ENCODE measurements around the gene DGKD. TPM values are rescaled to one million over a fixed set of nuclear protein-coding genes. Genes with fewer than 3 reads are reported as not detected.

DGKD gene
- total RNA-seq, 3 donors from 2014 or later, result 17.1 to 41.3 (median 37.3) TPM

DNA sequence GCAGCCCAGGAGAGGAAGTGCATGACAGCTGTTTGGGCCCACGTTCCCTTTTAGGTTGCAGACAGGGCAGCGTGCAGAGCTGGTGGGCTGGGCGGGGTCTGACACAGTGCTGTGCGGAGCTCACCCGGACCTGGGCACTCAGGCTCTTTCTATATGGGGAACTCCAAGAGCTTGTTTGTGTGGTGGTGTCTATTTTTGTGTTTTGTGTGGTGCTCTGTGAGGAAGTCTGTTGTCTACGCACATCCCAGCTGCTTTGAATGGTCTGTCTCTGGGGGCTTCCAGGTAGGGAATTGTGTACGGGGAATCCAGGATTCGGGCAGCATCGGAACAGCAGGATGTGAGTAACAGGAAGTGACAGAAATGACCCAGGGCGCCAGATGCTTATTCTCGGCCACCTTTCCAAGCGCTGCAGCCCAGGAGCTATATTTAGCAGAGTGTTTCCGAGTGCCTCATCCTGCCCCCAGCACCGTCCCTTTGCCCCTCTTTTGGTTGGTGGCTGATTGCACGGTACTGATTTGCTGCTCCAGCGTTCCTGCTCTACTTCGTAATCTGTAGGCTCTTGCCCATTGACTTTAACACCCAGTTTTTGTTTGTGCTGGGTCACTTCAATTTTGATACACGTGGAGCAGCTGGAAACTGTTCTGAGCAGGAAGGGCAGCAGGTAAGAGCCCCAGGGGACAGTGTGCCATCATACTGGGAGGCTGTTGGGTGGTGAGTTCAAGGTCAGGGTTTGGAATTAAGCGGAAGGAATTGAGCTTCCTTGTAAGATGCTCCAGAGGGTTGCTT, 64.7 kb downstream of the DGKD start:
- Histone ChIP-seq H3K4me1 (peaks cover 0 to 7% of the 10 kb centered on the region in 2 donors), H3K27ac (peak overlapping the region in 1 of 2 donors; percentile 48), H3K36me3 (no peaks in the 10 kb centered on the region), H3K4me3 (peak overlapping the region in 1 of 3 donors; percentile 38), H3K9me3 (no peaks in the 10 kb centered on the region), H3K27me3 (no peaks in the 10 kb centered on the region)
- intact Hi-C loops (cut with DNase I; ENCODE audit: low total_unique reads), result no loop called here
- DNase-seq (ENCODE audit: low spot score in 2 of 2), result no peak
- TF ChIP-seq, protein P1, sequence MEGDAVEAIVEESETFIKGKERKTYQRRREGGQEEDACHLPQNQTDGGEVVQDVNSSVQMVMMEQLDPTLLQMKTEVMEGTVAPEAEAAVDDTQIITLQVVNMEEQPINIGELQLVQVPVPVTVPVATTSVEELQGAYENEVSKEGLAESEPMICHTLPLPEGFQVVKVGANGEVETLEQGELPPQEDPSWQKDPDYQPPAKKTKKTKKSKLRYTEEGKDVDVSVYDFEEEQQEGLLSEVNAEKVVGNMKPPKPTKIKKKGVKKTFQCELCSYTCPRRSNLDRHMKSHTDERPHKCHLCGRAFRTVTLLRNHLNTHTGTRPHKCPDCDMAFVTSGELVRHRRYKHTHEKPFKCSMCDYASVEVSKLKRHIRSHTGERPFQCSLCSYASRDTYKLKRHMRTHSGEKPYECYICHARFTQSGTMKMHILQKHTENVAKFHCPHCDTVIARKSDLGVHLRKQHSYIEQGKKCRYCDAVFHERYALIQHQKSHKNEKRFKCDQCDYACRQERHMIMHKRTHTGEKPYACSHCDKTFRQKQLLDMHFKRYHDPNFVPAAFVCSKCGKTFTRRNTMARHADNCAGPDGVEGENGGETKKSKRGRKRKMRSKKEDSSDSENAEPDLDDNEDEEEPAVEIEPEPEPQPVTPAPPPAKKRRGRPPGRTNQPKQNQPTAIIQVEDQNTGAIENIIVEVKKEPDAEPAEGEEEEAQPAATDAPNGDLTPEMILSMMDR (IDR thresholded peaks at IDR 0.05), result no peak
- TF ChIP-seq POLR2A (IDR thresholded peaks at IDR 0.05) (no peak), POLR2AphosphoS5 (IDR thresholded peaks at IDR 0.05) (peak in 1 of 3 donors; percentile 43)

GRCh38 chr2:233419602-233420391, 65.5 kb downstream of the DGKD start:
- H3K4me3 ChIP-seq, result peak overlapping the region in 1 of 3 donors; percentile 38
- no peak for DNase-seq (ENCODE audit: low spot score in 2 of 2)
- peak overlapping the region in 1 of 2 donors; percentile 20 for H3K27ac ChIP-seq

GRCh38 chr2:233421091-233421816, 67.0 kb downstream of the DGKD start:
- TF ChIP-seq POLR2AphosphoS5 (IDR thresholded peaks at IDR 0.05) (no peak), POLR2A (IDR thresholded peaks at IDR 0.05) (no peak)
- TF ChIP-seq, protein P1 (IDR thresholded peaks at IDR 0.05), result no peak
- Histone ChIP-seq H3K27ac (no peak overlapping the region), H3K36me3 (no peaks in the 10 kb centered on the region), H3K4me3 (no peak overlapping the region), H3K27me3 (no peaks in the 10 kb centered on the region), H3K4me1 (no peaks in the 10 kb centered on the region), H3K9me3 (no peaks in the 10 kb centered on the region)
- peak in 1 of 2 donors; percentile 1 for DNase-seq (ENCODE audit: low spot score in 2 of 2)
- intact Hi-C loops (cut with DNase I; ENCODE audit: low total_unique reads), result no loop called here

More at GRCh38 chr2:233419602-233420391, 65.5 kb downstream of the DGKD start:
- no peaks in the 10 kb centered on the region for H3K4me1 ChIP-seq
- no peaks in the 10 kb centered on the region for H3K36me3 ChIP-seq
- intact Hi-C loops (cut with DNase I; ENCODE audit: low total_unique reads), result no loop called here
- no peaks in the 10 kb centered on the region for H3K9me3 ChIP-seq
- TF ChIP-seq POLR2A (IDR thresholded peaks at IDR 0.05) (no peak), POLR2AphosphoS5 (IDR thresholded peaks at IDR 0.05) (no peak)
- TF ChIP-seq, protein P1 (IDR thresholded peaks at IDR 0.05), result no peak
- H3K27me3 ChIP-seq, result no peaks in the 10 kb centered on the region

- no peak overlapping the region for H3K27ac ChIP-seq
- no peaks in the 10 kb centered on the region for H3K27me3 ChIP-seq
- no peak overlapping the region for H3K4me3 ChIP-seq
- no peaks in the 10 kb centered on the region for H3K4me1 ChIP-seq
- H3K36me3 ChIP-seq, result no peaks in the 10 kb centered on the region
- intact Hi-C loops (cut with DNase I; ENCODE audit: low total_unique reads), result no loop called here
- TF ChIP-seq, protein P1 (IDR thresholded peaks at IDR 0.05), result no peak
- TF ChIP-seq POLR2AphosphoS5 (IDR thresholded peaks at IDR 0.05), result no peak
- no peak for TF ChIP-seq POLR2A (IDR thresholded peaks at IDR 0.05)
- DNase-seq (ENCODE audit: low spot score in 2 of 2), result no peak
- H3K9me3 ChIP-seq, result no peaks in the 10 kb centered on the region
Observed at GRCh38 chr2:233422050-233422639, 67.9 kb downstream of the DGKD start.
